H9 (cell line): Measurements from ENCODE around the gene MTTP. TPM values are rescaled to one million over a fixed set of nuclear protein-coding genes. Genes with fewer than 3 reads are reported as not detected.

Source experiments
- DNase-seq: peaks from one replicate; pipeline ENCODE4 v3.0.0-alpha.2; 2017
- H2AFZ ChIP-seq: one replicate; pipeline ENCODE4 v1.6.1; 2013; ENCODE audit warnings: mild to moderate bottlenecking, low read length, control low read depth, moderate library complexity
- H2AK5ac ChIP-seq: 2 replicates; pipeline ENCODE4 v1.6.1; 2013; ENCODE audit warnings: low read length, control low read depth, mixed read lengths; ENCODE audit not compliant: insufficient read length
- H2BK120ac ChIP-seq: one replicate; pipeline ENCODE4 v1.6.1; 2013; ENCODE audit warnings: low read depth, mild to moderate bottlenecking, low read length, control low read depth, inconsistent platforms; ENCODE audit not compliant: poor library complexity, severe bottlenecking
- H2BK12ac ChIP-seq: 2 replicates; pipeline ENCODE4 v1.6.1; 2013; ENCODE audit warnings: low read length, control low read depth, mixed read lengths, low read depth; ENCODE audit not compliant: insufficient read length
- H2BK15ac ChIP-seq: 2 replicates; pipeline ENCODE4 v1.6.1; 2013; ENCODE audit warnings: low read depth, low read length, control low read depth
- H2BK20ac ChIP-seq: one replicate; pipeline ENCODE4 v1.6.1; 2013; ENCODE audit warnings: low read depth, mild to moderate bottlenecking, low read length, control low read depth, inconsistent platforms; ENCODE audit not compliant: poor library complexity, severe bottlenecking
- H2BK5ac ChIP-seq: 2 replicates; pipeline ENCODE4 v1.6.1; 2013; ENCODE audit warnings: low read length, control low read depth, mixed read lengths; ENCODE audit not compliant: insufficient read length
- H3K14ac ChIP-seq: 2 replicates; pipeline ENCODE4 v1.6.1; 2013; ENCODE audit warnings: low read length, control low read depth; ENCODE audit not compliant: insufficient read depth
- H3K18ac ChIP-seq: 2 replicates; pipeline ENCODE4 v1.6.1; 2013; ENCODE audit warnings: low read depth, mild to moderate bottlenecking, mixed read lengths, low read length, control low read depth; ENCODE audit not compliant: insufficient read length
- H3K23ac ChIP-seq: 2 replicates; pipeline ENCODE4 v1.6.1; 2013; ENCODE audit warnings: low read length, control low read depth, mixed read lengths, low read depth; ENCODE audit not compliant: insufficient read length
- H3K23me2 ChIP-seq: 2 replicates; pipeline ENCODE4 v1.6.1; 2013; ENCODE audit warnings: low read depth, mild to moderate bottlenecking, mixed read lengths, low read length, control low read depth; ENCODE audit not compliant: insufficient read length, poor library complexity, severe bottlenecking
- H3K27ac ChIP-seq: 2 replicates; pipeline ENCODE4 v1.5.1; 2013; ENCODE audit warnings: low read length, control low read depth, mixed read lengths, low read depth; ENCODE audit not compliant: insufficient read length
- H3K27me3 ChIP-seq: 2 replicates; pipeline ENCODE4 v1.6.1; 2013; ENCODE audit warnings: low read length, control low read depth, inconsistent platforms; ENCODE audit not compliant: insufficient read depth
- H3K4ac ChIP-seq: 2 replicates; pipeline ENCODE4 v1.6.1; 2013; ENCODE audit warnings: low read depth, mild to moderate bottlenecking, control low read depth, inconsistent platforms, low read length, moderate library complexity
- H3K4me1 ChIP-seq: 2 replicates; pipeline ENCODE4 v1.6.1; 2013; ENCODE audit warnings: low read length, control low read depth, inconsistent platforms; ENCODE audit not compliant: insufficient read depth
- H3K4me2 ChIP-seq: 2 replicates; pipeline ENCODE4 v1.6.1; 2013; ENCODE audit warnings: low read length, control low read depth, mixed read lengths; ENCODE audit not compliant: insufficient read length, insufficient read depth
- H3K56ac ChIP-seq: 2 replicates; pipeline ENCODE4 v1.6.1; 2013; ENCODE audit warnings: low read depth, mild to moderate bottlenecking, mixed read lengths, low read length, control low read depth; ENCODE audit not compliant: insufficient read length
- H3K79me1 ChIP-seq: 2 replicates; pipeline ENCODE4 v1.6.1; 2013; ENCODE audit warnings: low read depth, mild to moderate bottlenecking, moderate library complexity, low read length, control low read depth, inconsistent platforms; ENCODE audit not compliant: insufficient read depth, poor library complexity, severe bottlenecking
- H3K79me2 ChIP-seq: 2 replicates; pipeline ENCODE4 v1.6.1; 2013; ENCODE audit warnings: low read length, control low read depth, inconsistent platforms; ENCODE audit not compliant: insufficient read depth
- H3K9ac ChIP-seq: 2 replicates; pipeline ENCODE4 v1.6.1; 2013; ENCODE audit warnings: low read length, control low read depth, mixed read lengths; ENCODE audit not compliant: insufficient read length; ENCODE audit errors: extremely low read depth
- H3K9me3 ChIP-seq: one replicate; pipeline ENCODE4 v1.6.1; 2013; ENCODE audit warnings: low read depth, low read length, inconsistent platforms; ENCODE audit not compliant: control insufficient read depth
- H3T11ph ChIP-seq: one replicate; pipeline ENCODE4 v1.6.1; 2013; ENCODE audit warnings: mild to moderate bottlenecking, low read length, control low read depth, inconsistent platforms
- H4K20me1 ChIP-seq: one replicate; pipeline ENCODE4 v1.6.1; 2013; ENCODE audit not compliant: control insufficient read depth, insufficient read length, insufficient read depth
- H4K5ac ChIP-seq: 2 replicates; pipeline ENCODE4 v1.6.1; 2013; ENCODE audit warnings: low read depth, mild to moderate bottlenecking, mixed read lengths, low read length, control low read depth; ENCODE audit not compliant: insufficient read length
- H4K8ac ChIP-seq: replicated peaks from 2 replicates; pipeline ENCODE4 v1.6.1; 2013; ENCODE audit warnings: low read length, control low read depth, mixed read lengths, low read depth; ENCODE audit not compliant: insufficient read length
- H4K91ac ChIP-seq: 2 replicates; pipeline ENCODE4 v1.6.1; 2013; ENCODE audit warnings: low read depth, mild to moderate bottlenecking, moderate library complexity, mixed read lengths, low read length, control low read depth; ENCODE audit not compliant: insufficient read length
- H3K27ac Mint-ChIP-seq, 3 experiments: 2 replicates in 2 of 3; 3 replicates in 1 of 3; pipeline ENCODE4 v1.8.0; 2020 to 2021; ENCODE audit warnings: mixed read lengths in 3 of 3, mild to moderate bottlenecking in 1 of 3, moderate library complexity in 1 of 3
- H3K27me3 Mint-ChIP-seq: 2 replicates; pipeline ENCODE4 v1.8.0; 2021; ENCODE audit warnings: low read depth, mild to moderate bottlenecking, moderate library complexity, mixed read lengths
- H3K36me3 Mint-ChIP-seq, 3 experiments: 2 replicates in 2 of 3; 3 replicates in 1 of 3; pipeline ENCODE4 v1.8.0; 2020 to 2021; ENCODE audit warnings: low read depth in 3 of 3, mixed read lengths in 3 of 3; ENCODE audit not compliant: insufficient read depth in 1 of 3
- H3K4me1 Mint-ChIP-seq, 2 experiments: 2 replicates each; pipeline ENCODE4 v1.8.0; 2020; ENCODE audit warnings: mixed read lengths in 2 of 2
- H3K4me3 Mint-ChIP-seq, 2 experiments: 2 replicates in 1 of 2; 3 replicates in 1 of 2; pipeline ENCODE4 v1.8.0; 2020 to 2021; ENCODE audit warnings: mild to moderate bottlenecking in 2 of 2, mixed read lengths in 2 of 2, moderate library complexity in 1 of 2
- H3K9me3 Mint-ChIP-seq, 2 experiments: 2 replicates in 1 of 2; 3 replicates in 1 of 2; pipeline ENCODE4 v1.8.0; 2020; ENCODE audit warnings: mild to moderate bottlenecking in 2 of 2, mixed read lengths in 2 of 2, moderate library complexity in 1 of 2
- WGBS: extraction: QIAGEN DNeasy Blood & Tissue Kit; methylation state at CpG from one replicate; pipeline ENCODE4 v1.1.7; 2013; ENCODE audit warnings: missing lambda C conversion rate, low lambda C conversion rate, mixed read lengths; ENCODE audit not compliant: insufficient read length; ENCODE audit errors: extremely low coverage; 5-methylcytosine and 5-hydroxymethylcytosine counted together
- total RNA-seq: library from RNA; stranded (reverse); gene quantifications from 2 replicates; pipeline ENCODE4 v1.2.1, GENCODE V29; 2021
- TF ChIP-seq, protein P1 (sequence below): fragments of 200-600 bp; sonication (generic); conservative IDR thresholded peaks from 3 replicates; pipeline ENCODE4 v1.8.0; 2021; ENCODE audit warnings: antibody characterized with exemption, mild to moderate bottlenecking

The MTTP gene
- total RNA-seq, 1 experiment from 2014 or later: 0.46 TPM

DNA sequence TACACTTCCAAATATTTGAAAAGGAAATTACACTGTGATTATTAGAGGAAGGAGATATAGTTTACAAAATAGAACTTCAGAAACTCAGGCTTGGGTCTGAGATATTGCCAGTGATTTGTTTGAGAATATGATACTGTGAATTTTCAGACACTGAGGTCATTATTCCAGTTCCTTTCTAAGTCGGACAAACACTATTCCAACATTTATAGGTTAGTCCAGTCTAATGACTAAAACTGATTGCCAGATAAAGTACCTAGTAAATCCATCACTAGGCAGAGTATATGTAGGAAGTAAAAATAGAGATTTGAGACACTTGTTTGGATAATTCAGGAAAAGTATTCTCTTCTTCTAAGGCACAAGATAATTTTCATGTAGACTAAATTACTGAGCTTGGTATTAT lies 13.2 kb downstream of the MTTP start:
- Mint-ChIP-seq H3K9me3 (no peaks in the 10 kb centered on the region), H3K36me3 (no peaks in the 10 kb centered on the region), H3K4me1 (peaks cover 4 to 5% of the 10 kb centered on the region in 2 experiments; a peak in 2 of 4 replicates), H3K27ac (no peak overlapping the region), H3K27me3 (no peaks in the 10 kb centered on the region), H3K4me3 (no peak overlapping the region)
- Histone ChIP-seq H3K14ac (no peak overlapping the region), H3K23me2 (no peaks in the 10 kb centered on the region), H2BK20ac (no peak overlapping the region), H3K4me2 (no peak overlapping the region), H3K27me3 (no peaks in the 10 kb centered on the region), H3K9me3 (no peaks in the 10 kb centered on the region), H3K79me1 (no peaks in the 10 kb centered on the region), H2BK5ac (no peak overlapping the region), H4K8ac (no peak overlapping the region), H3K4me1 (no peaks in the 10 kb centered on the region), H4K91ac (no peak overlapping the region), H2BK12ac (no peak overlapping the region), H3K18ac (no peak overlapping the region), H2BK15ac (no peak overlapping the region), H2BK120ac (no peak overlapping the region), H3K79me2 (no peaks in the 10 kb centered on the region), H3K27ac (no peak overlapping the region), H4K5ac (no peak overlapping the region), H2AFZ (no peak overlapping the region), H4K20me1 (no peaks in the 10 kb centered on the region), H3K56ac (no peak overlapping the region), H3K4ac (no peak overlapping the region), H3K23ac (no peak overlapping the region), H3T11ph (no peak overlapping the region), H3K9ac (no peak overlapping the region), H2AK5ac (no peak overlapping the region)
- no CpG with 5 or more reads among the region's 1 CpG for WGBS
- no peak for DNase-seq
- TF ChIP-seq, protein P1, sequence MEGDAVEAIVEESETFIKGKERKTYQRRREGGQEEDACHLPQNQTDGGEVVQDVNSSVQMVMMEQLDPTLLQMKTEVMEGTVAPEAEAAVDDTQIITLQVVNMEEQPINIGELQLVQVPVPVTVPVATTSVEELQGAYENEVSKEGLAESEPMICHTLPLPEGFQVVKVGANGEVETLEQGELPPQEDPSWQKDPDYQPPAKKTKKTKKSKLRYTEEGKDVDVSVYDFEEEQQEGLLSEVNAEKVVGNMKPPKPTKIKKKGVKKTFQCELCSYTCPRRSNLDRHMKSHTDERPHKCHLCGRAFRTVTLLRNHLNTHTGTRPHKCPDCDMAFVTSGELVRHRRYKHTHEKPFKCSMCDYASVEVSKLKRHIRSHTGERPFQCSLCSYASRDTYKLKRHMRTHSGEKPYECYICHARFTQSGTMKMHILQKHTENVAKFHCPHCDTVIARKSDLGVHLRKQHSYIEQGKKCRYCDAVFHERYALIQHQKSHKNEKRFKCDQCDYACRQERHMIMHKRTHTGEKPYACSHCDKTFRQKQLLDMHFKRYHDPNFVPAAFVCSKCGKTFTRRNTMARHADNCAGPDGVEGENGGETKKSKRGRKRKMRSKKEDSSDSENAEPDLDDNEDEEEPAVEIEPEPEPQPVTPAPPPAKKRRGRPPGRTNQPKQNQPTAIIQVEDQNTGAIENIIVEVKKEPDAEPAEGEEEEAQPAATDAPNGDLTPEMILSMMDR: no peak
